Activated T-cell treated with anti-CD3 and anti-CD28 coated beads for 48 hours (primary cell): ENCODE measurements around the gene OPRL1.

Source experiments
- DNase-seq: peaks from one replicate; pipeline ENCODE4 v3.0.0-alpha.2; 2020; ENCODE audit warnings: low read depth

OPRL1 gene

DNA sequence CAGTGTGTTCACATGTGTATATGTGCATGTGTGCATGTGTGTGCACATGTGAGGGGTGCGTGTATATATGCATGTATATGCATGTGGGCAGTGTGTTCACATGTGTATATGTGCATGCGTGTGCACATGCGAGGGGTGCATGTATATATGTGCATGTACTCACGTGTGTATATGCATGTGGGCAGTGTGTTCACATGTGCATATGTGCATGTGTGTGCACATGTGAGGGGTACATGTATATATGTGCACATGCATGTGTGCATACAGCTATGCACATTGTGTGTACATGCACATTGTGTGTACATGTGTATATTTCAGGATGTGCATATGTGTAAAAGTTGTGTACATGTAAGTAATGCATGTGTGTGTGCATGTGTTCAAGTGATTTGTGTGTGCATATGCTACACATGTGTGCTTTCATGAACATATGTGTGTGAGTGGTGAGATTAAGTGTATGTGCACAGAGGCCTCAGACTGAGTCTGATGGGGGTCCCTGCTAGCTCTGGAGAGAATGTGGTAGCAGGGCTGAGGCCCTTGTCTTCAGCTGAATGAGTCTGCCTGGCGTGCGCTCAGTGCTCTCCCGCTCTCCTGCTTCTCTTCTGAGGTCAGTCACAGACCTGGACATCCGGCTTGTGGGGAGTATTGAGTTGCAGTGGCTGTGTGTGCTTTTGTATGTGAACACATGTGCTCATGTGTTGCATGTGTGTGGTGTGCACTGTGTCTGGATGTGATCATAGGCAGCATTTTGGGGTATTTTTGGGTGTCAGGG is 64.4 kb downstream of the OPRL1 start:
- DNase-seq: no peak

DNA sequence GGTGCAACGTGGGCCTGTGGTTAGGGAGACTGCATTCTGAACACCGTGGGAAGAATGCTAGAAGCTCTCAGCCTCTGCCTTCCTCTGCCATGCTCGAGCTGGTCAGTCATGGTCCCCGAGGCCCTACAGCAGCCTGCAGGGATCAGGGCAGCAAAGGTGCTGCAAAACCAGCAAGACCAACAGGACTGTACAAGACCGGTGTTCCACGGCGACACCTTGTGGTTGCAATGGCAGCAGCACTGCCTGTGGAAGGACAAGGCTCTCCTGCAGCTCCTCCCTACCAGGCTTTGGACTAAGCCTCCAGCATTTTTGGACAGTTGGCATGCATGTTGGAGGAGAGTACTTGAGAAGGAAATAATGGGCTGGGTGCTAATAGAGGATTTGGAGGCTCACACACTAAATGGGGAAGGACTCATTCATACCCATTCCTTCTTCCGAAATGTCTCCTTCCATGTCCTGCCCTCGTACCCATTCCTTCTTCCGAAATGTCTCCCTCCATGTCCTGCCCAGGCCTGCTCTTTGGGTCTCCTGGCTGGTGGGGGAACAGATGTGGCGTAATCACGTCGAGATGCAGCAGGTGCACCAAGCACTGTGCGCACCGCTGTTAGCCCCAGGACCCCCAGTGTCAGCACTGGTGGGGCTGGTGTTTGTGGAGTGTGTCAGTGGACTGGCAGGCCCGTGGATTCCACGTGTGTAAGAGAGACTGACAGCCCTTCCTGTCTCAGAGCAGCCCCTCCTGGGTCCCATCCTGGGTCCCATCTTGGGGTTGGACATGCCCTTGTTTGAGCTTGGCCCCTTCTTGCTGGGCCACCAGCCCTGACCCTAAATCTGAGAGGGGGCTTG is 65.8 kb downstream of the OPRL1 start:
- peak; percentile 11 for DNase-seq

- DNase-seq: no peak
Measured at GRCh38 chr20:64146301-64146935, 66.5 kb downstream of the OPRL1 start.

DNA sequence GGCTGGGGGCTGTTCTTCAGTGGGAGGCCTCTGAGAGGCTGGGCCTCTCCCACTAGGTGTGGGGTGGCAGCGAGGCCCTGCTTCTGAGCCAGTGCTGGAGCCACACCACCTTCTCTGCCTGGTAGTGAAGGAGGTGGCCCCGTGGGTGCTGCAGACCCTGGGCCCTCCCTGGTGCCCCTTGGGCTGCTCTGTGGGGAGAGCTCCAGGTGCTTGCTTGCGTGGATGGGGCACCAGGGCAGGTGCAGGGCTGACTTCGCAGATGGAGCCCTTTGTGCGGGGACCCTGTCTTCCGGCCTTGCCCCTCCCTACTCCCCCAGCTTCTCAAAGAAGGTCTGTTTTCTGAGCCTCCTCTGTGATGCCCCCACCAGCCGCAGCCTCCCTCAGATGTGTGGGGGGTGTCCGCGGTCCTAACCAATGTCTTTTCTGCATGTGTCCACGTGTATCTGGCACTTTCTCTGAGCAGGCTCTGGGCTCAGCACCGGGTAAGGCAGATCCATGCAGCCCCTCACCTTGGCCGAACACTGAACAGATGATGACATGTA is 67.1 kb downstream of the OPRL1 start:
- DNase-seq: no peak

- DNase-seq: no peak
Measured at GRCh38 chr20:64148581-64148980, 68.7 kb downstream of the OPRL1 start.

DNA sequence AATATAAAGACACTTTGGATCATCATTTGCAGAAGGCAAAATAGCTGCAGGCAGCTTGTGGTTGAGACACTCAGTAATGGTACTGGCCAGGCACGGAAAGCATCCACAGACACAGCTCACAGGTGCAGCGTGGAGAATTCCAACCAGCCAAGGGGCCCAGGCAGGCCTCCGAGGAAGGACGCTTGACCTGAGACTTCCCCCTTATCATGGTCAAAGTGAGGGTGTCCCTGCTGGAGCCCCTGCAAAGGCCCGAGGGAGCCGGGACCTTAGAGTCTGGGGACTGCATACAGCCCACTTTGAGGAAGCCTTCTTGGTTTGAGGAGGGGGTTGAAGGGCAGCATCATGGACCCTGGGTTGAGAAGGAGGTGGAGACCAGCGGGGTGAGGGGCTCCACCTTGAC is 69.3 kb downstream of the OPRL1 start:
- DNase-seq: no peak

GRCh38 chr20:64149809-64150560 is 70.1 kb downstream of the OPRL1 start:
- no peak for DNase-seq
